Measurements from ENCODE around the gene ABCD3.
A peak's percentile ranks its signal among the peaks of the same experiment; 100 is the strongest.
"Not testable (repeated sequence)": the region's sequence is repeated elsewhere in the genome, so short reads cannot be mapped to it uniquely, and the experiment has no call there.

Gene ABCD3

GRCh38 chr1:94422115-94422820 lies 4.1 kb downstream of the ABCD3 start (continued):
- TF ChIP-seq KLF1 (tag by site-specific recombination; IDR thresholded peaks at IDR 0.05) (no peak), ZBTB20 (tag by site-specific recombination; IDR thresholded peaks at IDR 0.05) (0 out of 2 replicates have a peak, but pooled peaks have one; percentile 1), ZNF600 (tag by site-specific recombination; IDR thresholded peaks at IDR 0.05) (peak; percentile 61; the same call in 1 of the 2 replicates), SP7 (tag by site-specific recombination; IDR thresholded peaks at IDR 0.05) (0 out of 2 replicates have a peak, but pooled peaks have one; percentile 17), SCRT2 (tag by site-specific recombination; IDR thresholded peaks at IDR 0.05) (peak; percentile 73), ZNF335 (tag by site-specific recombination; conservative IDR thresholded peaks at IDR 0.05) (peak; percentile 42; the same call in 1 of the 2 replicates), ZNF404 (tag by site-specific recombination; IDR thresholded peaks at IDR 0.05) (no peak), ZNF510 (tag by site-specific recombination; IDR thresholded peaks at IDR 0.05; ENCODE audit: insufficient replicate concordance) (no peak), HOXD13 (CRISPR knock-in tag; IDR thresholded peaks at IDR 0.05; ENCODE audit: borderline replicate concordance) (no peak), ZBTB48 (tag by site-specific recombination; IDR thresholded peaks at IDR 0.05) (peak; percentile 35; the same call in 1 of the 2 replicates), ZNF624 (tag by site-specific recombination; IDR thresholded peaks at IDR 0.05) (no peak), ZNF629 (tag by site-specific recombination; IDR thresholded peaks at IDR 0.05) (peak; percentile 32)

GRCh38 chr1:94425821-94426484 lies 7.8 kb downstream of the ABCD3 start:
- TF ChIP-seq ZNF221 (tag by site-specific recombination; IDR thresholded peaks at IDR 0.05; ENCODE audit: borderline replicate concordance) (no peak), PRDM6 (tag by site-specific recombination; IDR thresholded peaks at IDR 0.05) (peak; percentile 73), OSR2 (tag by site-specific recombination; IDR thresholded peaks at IDR 0.05) (0 out of 2 replicates have a peak, but pooled peaks have one; percentile 21), PRDM1 (tag by site-specific recombination; IDR thresholded peaks at IDR 0.05) (peak; percentile 88), REST (tag by site-specific recombination; IDR thresholded peaks at IDR 0.05) (no peak)
- CTCF ChIA-PET = interaction anchor here (0.5 to 1.1 kb wide), 4 partner anchors 19 to 386 kb away, joined by 3 read pairs; no protein-coding TSS in a partner anchor
- Histone ChIP-seq H3K36me3 (ENCODE audit: control insufficient read depth in 2 of 2, insufficient read depth in 1 of 2, low read length in 2 of 2) (no peaks in the 10 kb centered on the region), H3K4me3 (ENCODE audit: low read depth, low read length) (no peak overlapping the region), H3K9me3 (ENCODE audit: control insufficient read depth, insufficient read depth, low read depth, low read length) (no peaks in the 10 kb centered on the region), H3K4me1 (ENCODE audit: control insufficient read depth, insufficient read depth, low read length) (peaks cover 25% of the 10 kb centered on the region; the same call in 1 of the 2 replicates), H3K27ac (ENCODE audit: extremely low read depth, low read depth, low read length) (no peak overlapping the region)
- POLR2A ChIA-PET = interaction anchor here (1.3 kb wide), 1 partner anchor 9 kb away, joined by 3 read pairs; no protein-coding TSS in a partner anchor

GRCh38 chr1:94426485-94426870 lies 8.3 kb downstream of the ABCD3 start:
- not testable (repeated sequence) for H3K4me3 ChIP-seq (ENCODE audit: low read depth, low read length); H3K36me3 ChIP-seq (ENCODE audit: control insufficient read depth in 2 of 2, insufficient read depth in 1 of 2, low read length in 2 of 2); H3K9me3 ChIP-seq (ENCODE audit: control insufficient read depth, insufficient read depth, low read depth, low read length); H3K27ac ChIP-seq (ENCODE audit: extremely low read depth, low read depth, low read length)
- peaks cover 21% of the 10 kb centered on the region; the same call in 1 of the 2 replicates for H3K4me1 ChIP-seq (ENCODE audit: control insufficient read depth, insufficient read depth, low read length)
- peak; percentile 29; the same call in 1 of the 2 replicates for TF ChIP-seq ZNF362 (tag by site-specific recombination; IDR thresholded peaks at IDR 0.05)
- POLR2A ChIA-PET = interaction anchor here (1.3 kb wide), 1 partner anchor 10 kb away, joined by 3 read pairs; no protein-coding TSS in a partner anchor
- CTCF ChIA-PET = interaction anchor here (1.0 to 1.1 kb wide), 2 partner anchors 90 to 387 kb away, joined by 3 read pairs; no protein-coding TSS in a partner anchor
